Stimulated activated CD4-positive, alpha-beta T cell treated with anti-CD3 and anti-CD28 coated beads, Interleukin-15, amount 100 ng/mL, for 48 hours (primary cell): ENCODE measurements around the gene GARIN5B.

Experiments
- DNase-seq, 2 donors: peaks; one replicate each; pipeline ENCODE4 v3.0.0-alpha.2; 2020; ENCODE audit warnings: low read depth in 2 of 2

The GARIN5B gene

DNA sequence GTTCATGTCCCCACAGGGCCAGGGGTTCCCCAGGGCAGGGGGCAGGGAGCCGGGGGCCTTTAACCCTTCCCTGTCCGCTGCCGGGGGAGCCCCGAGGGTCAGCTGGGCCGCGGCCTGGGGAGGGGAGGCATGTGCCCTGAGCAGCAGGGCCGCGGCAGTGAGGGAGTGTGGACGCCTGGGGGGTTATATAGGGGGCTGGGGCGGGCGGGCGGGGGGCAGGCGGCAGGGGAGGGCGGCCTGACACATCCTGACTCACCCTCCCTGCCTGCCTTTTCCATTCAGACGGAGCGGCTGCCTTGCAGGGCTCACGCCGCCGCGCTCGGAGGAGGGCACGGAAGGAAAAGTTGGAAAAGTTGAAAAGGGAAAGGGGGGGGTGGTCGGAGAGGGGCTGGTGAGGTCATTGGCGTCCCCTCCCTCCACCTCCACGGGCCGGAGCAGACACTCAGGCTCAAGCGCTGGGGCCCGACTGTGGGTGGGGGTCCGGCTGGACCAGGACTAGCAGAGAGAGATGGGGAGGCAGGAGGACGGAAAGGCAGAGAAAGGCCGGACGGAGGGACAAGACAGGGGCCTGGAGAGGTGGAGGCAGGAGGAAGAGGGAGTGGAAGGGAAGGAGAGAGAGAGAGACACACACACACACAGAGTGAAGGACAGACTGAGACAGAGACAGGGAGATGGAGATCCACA is 7.4 kb upstream of the GARIN5B start, which contains the start of gene IL11:
IL11 (minus strand) TSS at position 159 of the 684 bp plus-strand sequence; CDS start at position 6, 153 bp downstream.
- DNase-seq = no peak

GRCh38 chr19:55369653-55370304 is 6.7 kb upstream of the GARIN5B start:
- DNase-seq = no peak

DNA sequence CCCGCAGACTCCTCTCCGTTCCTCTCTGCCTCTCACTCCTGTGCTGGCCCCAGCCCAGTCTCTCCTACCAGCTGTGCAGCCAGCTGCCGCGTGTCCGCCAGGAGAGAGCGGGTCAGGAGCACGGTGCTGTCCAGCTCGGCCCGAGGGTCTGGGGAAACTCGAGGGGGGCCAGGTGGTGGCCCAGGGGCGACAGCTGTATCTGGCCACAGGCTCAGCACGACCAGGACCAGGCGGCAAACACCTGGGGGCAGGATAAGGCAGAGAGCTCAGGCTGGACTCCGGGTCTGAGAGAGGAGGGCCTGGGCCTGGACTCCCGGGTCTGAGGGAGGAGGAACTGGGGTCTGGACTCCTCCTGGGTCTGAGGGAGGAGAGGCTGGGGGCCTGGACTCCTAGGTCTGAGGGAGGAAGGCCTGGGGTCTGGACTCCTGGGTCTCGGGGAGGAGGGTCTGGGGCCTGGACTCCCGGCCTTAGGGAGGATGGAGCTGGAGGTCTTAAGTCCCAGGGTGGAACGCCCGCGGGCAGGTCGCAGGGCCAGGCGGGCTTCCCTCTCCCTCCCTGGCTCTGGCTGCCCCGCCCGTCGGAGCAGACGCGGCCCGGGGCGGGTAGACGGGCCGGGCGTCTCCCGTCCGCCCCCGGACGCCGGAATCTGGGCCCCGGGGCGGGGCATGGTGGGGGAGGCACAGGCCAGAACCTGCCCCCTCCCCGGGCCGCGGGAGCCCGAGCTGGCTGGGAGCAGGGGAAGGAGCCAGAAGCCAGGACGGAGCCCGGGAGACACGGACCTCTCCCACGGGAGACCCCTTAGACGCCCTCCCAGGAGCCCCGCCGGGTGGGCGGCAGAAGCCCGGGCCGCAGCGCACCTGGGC is 5.9 kb upstream of the GARIN5B start:
- DNase-seq = no peak

DNA sequence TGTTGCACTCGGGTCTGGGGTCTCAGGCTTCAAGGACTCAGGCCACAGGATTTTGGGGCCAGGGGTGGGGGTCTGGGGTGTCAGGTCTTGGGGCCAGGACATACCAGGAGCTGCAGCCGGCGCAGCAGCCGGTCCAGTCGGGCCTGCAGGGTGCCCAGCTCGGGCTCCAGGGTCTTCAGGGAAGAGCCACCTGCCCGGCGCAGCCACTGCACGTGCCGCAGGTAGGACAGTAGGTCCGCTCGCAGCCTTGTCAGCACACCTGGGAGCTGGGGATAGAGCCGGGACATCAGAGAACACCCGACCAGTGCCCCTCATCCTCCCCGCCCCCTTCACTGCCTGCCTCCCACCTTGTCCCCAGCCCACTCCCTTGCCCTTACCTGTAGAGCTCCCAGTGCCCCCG is 5.0 kb upstream of the GARIN5B start:
- DNase-seq = no peak

DNA sequence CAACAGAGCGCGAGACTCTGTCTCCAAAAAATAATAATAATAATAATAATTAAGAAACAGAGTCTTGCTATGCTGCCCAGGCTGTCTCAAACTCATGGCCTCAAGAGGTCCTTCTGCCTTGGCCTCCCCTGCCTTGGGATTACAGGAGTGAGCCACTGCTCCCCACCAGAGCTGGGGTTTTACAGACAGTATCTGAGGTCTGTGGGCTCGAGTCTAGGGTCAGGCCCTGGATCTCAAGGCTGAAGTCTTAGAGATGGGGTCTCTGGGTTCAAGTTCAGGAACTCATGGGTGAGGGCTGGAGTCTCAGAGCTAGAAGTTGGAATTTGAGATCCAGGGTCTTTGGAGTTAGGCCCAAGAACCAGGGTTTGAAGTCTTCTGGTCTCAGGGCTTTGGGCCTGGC is 3.7 kb upstream of the GARIN5B start:
- no peak for DNase-seq

DNA sequence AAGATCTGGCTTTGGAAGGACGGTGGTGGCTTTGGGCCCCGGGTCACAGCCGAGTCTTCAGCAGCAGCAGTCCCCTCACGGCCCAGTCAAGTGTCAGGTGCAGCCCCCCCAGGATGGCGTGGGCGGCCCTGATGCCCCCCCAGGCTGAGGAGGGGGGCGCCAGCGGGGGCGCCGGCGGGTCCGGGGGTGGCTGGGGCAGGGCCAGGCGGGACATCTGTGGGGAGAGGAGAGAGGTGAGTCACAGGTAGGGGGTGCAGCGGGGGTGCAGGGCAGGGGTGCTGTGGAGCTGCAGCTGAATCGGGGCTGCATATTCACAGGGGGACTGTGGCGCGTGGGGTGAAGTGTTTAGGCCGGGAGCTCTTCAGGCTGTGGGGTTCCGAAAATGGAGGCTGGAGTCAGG is 2.9 kb upstream of the GARIN5B start:
- DNase-seq = no peak

GRCh38 chr19:55365245-55365644 is 2.2 kb upstream of the GARIN5B start:
- no peak for DNase-seq

DNA sequence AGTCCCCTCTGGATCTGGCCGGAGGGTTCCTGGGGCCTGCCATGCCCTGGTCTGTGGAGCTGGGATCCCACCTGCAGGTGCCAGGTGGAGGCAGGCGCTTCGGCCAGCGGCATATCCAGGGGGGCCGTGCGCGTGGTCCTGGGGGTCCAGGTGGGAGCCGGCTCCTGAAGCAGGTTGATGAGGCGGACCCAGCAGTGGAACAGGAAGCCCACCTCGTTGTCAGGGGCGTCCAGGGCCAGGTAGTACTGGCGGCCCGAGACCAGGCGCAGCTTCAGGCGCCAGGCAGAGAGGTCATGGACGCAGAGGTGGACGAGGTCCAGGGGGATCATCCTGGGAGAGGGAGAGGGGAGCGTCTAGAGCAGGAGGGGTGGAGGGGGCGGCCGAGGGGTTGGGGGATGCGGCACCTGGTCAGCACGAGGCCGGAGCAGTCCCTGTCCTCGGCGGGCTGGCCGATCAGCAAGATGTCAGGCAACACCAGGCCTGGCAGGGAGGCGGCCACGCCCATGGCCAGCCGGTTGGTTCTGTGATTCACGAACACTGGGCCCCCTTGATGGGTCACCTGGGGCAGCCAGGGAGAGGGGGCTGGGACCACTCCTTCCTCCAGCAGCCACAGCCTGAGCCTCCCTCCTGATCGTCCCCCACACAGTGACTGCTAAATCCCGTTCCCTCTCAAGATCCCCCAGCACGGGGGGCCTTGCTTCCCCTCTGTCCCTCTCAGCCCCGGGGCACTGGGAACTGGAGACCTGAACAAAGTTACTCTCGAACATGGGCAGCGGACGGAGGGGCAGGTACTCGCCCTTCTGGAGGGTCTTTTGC is 678 bp downstream of the GARIN5B start:
- DNase-seq = no peak

GRCh38 chr19:55360902-55361301 is 2.2 kb downstream of the GARIN5B start:
- no peak for DNase-seq

DNA sequence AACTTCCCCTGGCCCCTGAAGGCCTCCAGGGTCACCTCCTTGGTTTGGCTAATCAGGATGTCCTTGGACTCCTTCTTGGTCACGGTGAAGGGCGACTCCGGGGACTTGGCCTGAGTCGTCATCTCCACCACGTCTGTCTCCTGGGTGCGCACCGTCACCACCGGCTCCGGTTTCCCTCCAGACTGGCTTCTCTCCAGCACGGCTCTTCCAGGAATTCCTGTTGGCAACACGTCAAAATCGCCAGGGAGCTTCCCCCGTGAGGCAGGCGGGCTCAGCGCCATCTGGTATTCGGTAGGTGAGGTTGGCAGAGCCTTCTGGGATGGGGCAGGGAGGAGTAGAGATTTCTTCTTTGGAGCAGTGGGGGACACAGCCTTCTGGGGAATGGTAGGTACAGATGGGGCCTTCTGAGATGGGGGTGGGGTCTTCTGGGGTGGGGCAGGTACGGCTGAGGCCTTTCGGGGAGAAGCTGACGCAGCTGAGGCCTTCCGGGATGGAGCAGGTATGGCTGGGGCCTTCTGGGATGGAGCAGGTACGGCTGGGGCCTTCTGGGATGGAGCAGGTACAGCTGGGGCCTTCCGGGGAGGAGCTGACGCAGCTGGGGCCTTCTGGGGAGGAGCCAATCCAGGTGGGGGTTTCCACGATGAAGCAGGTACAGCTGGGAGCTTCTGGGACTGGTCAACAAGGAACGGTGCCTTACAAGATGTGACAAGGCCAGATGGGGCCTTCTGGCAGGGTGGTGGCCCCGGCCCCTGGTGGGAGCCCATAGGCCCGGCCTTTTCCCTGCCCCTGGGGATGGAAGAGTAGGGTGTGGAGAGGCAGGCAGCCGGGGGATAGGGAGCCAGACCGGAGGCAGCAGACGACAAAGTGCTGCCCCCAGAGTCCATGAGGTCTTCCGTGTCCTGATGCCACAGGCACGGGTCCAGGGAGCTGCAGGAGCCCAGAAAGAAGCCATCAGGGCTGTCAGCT is 3.8 kb downstream of the GARIN5B start:
- no peak for DNase-seq

- DNase-seq = no peak
These were observed 4.6 kb downstream of the GARIN5B start for GRCh38 chr19:55358493-55358892.

- DNase-seq = no peak
These were observed 7.7 kb downstream of the GARIN5B start for GRCh38 chr19:55355213-55355821.

GRCh38 chr19:55354698-55355212 is 8.3 kb downstream of the GARIN5B start, which contains the start of gene COX6B2:
COX6B2 (minus strand) TSS chr19:55354719; CDS start chr19:55354521, 198 bp downstream.
- DNase-seq = no peak

DNA sequence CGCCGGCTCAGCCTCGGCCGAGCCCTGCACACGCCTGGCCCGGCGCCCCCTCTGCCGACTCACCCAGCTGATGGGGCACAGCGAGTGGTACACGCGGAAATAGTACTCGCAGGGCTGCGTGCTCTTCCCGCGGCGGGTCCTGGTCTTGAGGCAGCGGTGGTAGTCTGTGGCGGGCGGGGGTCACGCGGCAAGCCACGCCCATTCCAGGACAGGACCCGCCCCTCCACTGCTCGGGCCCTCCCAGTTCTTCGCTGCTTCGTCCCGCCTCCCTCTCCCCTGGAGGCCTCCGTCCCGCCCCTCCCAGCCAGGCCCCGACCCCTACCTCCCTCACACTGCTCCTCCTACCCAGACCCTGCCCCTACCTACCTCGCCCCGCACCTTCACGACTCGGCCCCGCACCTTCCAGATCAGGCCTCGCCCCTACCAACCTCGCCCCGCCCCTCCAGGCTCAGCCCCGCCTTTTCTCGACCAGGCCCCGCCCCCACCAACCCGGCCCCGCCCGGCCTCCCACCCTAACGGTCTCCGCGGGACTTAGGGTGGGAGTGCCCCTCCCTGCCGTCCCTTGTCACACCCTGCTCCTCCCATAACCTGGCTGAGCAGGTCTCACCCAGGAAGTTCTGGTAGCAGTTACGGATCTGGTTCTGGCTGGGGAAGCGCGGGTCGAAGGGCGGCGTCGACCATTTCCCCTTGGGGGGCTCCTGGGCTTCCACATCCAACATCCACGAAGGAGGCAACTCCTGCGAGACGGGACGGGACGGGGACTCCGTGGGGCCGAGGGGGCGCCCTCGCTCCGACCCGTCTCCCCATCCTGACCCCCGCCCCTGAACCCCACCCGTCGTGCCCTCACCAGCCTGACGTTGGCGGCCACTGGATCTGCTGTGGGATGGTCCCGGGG is 9.0 kb downstream of the GARIN5B start:
- DNase-seq = peak in 1 of 2 donors; percentile 36

DNA sequence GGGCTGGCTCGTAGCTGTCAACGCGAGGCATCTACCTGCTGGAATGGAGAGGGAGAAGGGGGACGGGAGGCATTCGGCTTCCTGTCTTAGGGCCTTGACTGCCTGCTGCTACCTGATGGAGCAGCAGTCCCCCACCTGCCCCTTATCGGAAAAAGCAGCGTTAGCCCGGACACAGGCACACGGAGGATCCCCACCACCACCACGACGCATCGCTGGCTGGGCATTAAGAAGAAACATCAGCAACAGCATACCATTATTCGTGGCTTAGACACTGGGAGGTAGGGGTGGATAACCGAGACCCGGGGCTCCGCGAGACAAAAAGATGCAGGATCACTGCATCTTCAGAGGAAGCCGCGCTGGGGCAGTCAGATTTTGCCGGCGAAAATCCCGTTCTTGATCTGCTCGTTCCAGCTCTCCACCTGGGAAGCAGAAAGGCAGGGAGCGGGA is 9.7 kb downstream of the GARIN5B start:
- no peak for DNase-seq

GRCh38 chr19:55352549-55353145 is 10.4 kb downstream of the GARIN5B start:
- no peak for DNase-seq

DNA sequence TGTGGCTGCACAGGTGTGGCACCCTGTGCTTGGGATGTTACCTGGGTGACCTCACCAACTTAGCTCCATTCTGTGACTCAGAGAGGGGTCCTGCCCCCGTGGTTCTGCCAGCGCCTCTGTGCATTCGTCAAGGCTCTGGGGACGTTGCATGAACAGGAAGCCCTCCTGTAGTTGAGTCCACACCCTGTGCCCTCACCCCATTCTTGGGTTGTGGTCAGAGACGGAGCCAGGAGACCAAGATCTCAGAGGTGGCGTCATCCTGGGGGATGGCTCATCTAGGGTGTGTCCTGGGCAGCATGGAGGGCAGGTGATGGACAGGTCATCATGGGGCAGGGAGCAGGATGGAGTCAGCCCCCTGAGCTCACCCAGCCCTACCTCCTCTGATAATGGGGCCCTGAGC is 11.0 kb downstream of the GARIN5B start:
- DNase-seq = no peak

GRCh38 chr19:55350620-55351315 is 12.3 kb downstream of the GARIN5B start:
- no peak for DNase-seq
